ENCODE measurements around the gene SMIM27.
"Not testable (repeated sequence)": the region's sequence is repeated elsewhere in the genome, so short reads cannot be mapped to it uniquely, and the experiment has no call there.

SMIM27 gene

GRCh38 chr9:32543047-32543446 lies 9.1 kb upstream of the SMIM27 start:
- TF ChIP-seq, protein P1, sequence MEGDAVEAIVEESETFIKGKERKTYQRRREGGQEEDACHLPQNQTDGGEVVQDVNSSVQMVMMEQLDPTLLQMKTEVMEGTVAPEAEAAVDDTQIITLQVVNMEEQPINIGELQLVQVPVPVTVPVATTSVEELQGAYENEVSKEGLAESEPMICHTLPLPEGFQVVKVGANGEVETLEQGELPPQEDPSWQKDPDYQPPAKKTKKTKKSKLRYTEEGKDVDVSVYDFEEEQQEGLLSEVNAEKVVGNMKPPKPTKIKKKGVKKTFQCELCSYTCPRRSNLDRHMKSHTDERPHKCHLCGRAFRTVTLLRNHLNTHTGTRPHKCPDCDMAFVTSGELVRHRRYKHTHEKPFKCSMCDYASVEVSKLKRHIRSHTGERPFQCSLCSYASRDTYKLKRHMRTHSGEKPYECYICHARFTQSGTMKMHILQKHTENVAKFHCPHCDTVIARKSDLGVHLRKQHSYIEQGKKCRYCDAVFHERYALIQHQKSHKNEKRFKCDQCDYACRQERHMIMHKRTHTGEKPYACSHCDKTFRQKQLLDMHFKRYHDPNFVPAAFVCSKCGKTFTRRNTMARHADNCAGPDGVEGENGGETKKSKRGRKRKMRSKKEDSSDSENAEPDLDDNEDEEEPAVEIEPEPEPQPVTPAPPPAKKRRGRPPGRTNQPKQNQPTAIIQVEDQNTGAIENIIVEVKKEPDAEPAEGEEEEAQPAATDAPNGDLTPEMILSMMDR (IDR thresholded peaks at IDR 0.05; ENCODE audit: low read depth, low read length, missing control alignments): no peak
- DNase-seq (ENCODE audit: low read depth): no peak
- no peak overlapping the region for H3K4me3 ChIP-seq (ENCODE audit: low read depth, low read length)

DNA sequence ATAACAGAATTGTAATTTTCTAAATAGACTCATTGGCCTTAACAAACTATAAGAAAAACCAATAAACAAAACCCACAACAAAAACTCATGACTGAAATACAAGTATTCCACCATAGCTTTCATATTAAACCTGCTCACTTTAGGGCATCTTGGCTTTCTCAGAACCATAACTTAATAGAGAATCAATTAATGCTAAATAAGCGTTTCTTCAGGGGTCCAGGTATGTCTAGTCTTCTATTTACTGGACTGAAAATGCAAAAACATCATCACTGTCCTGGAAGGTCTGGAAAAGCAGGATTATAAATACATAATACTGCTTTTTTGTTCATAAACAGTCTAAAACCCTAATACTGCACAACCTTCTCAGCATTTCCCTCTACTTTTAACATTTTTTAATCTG lies 6.2 kb upstream of the SMIM27 start:
- no peak overlapping the region for H3K4me3 ChIP-seq (ENCODE audit: low read depth, low read length)
- DNase-seq (ENCODE audit: low read depth): no peak
- TF ChIP-seq, protein P1 (IDR thresholded peaks at IDR 0.05; ENCODE audit: low read depth, low read length, missing control alignments): no peak

GRCh38 chr9:32548213-32548612 lies 3.9 kb upstream of the SMIM27 start:
- H3K4me3 ChIP-seq (ENCODE audit: low read depth, low read length); DNase-seq (ENCODE audit: low read depth): not testable (repeated sequence)

GRCh38 chr9:32550150-32550561 lies 2.0 kb upstream of the SMIM27 start:
- H3K4me3 ChIP-seq (ENCODE audit: low read depth, low read length): peak overlapping the region; percentile 70
- TF ChIP-seq, protein P1 (IDR thresholded peaks at IDR 0.05; ENCODE audit: low read depth, low read length, missing control alignments): no peak
- DNase-seq (ENCODE audit: low read depth): no peak

GRCh38 chr9:32550562-32551275 lies 1.4 kb upstream of the SMIM27 start:
- TF ChIP-seq, protein P1 (IDR thresholded peaks at IDR 0.05; ENCODE audit: low read depth, low read length, missing control alignments): no peak
- peak overlapping the region; percentile 70 for H3K4me3 ChIP-seq (ENCODE audit: low read depth, low read length)
- DNase-seq (ENCODE audit: low read depth): peak; percentile 69

DNA sequence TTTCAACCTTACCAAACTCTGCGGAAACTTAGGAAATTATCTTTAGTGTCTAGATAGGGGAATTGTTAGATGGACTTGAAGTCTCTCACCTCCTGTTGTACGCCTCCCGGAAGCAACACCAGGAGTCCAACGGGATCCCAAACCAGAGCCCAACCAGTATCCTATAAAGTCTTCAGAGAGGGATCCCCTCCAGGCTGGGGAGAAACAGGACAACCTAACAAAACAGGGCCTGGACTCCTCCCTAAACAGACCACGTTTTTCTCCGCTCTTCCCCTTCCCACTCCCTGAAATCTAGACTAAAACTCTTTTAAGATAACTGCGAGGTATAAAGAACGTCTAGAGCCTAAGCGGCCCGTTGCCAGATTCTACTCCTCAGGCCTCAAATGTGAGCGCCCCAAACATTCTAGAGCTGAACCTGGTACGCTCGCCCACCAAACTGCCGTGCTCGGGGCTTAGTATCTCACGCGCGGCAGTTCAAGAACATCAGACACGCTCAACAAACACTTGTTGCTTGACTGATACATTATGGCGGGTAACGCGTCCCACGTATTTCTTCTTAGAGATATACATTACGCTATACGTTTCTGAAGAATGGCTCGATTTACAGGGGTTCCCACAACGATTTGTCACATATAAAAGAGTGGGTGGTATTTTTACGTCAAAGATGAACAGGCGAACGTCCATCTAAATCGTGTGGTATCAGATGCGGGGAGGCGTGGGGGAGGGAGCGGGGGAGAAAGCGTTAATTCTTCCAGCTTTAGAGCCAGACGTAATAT lies 663 bp upstream of the SMIM27 start:
- no peak for DNase-seq (ENCODE audit: low read depth)
- TF ChIP-seq, protein P1 (IDR thresholded peaks at IDR 0.05; ENCODE audit: low read depth, low read length, missing control alignments): no peak
- peak overlapping the region; percentile 70 for H3K4me3 ChIP-seq (ENCODE audit: low read depth, low read length)

GRCh38 chr9:32554107-32554506 lies 2.0 kb downstream of the SMIM27 start:
- H3K4me3 ChIP-seq (ENCODE audit: low read depth, low read length): no peak overlapping the region
- TF ChIP-seq, protein P1 (IDR thresholded peaks at IDR 0.05; ENCODE audit: low read depth, low read length, missing control alignments): no peak
- no peak for DNase-seq (ENCODE audit: low read depth)

Data from GM12864 (cell line).